ENCODE results near the gene TANC1.
A peak's percentile ranks its signal among the peaks of the same experiment; 100 is the strongest.

The TANC1 gene

GRCh38 chr2:159034713-159035112 is 66.3 kb downstream of the TANC1 start:
- no peak for TF ChIP-seq CTCF (IDR thresholded peaks at IDR 0.05)

GRCh38 chr2:159035790-159036411 is 67.5 kb downstream of the TANC1 start:
- TF ChIP-seq CTCF (IDR thresholded peaks at IDR 0.05), result peak; percentile 54

- no peak for TF ChIP-seq CTCF (IDR thresholded peaks at IDR 0.05)
Observed at GRCh38 chr2:159042115-159042850, 73.8 kb downstream of the TANC1 start.

GRCh38 chr2:159043710-159044109 is 75.3 kb downstream of the TANC1 start:
- TF ChIP-seq CTCF (IDR thresholded peaks at IDR 0.05), result no peak

GRCh38 chr2:159044804-159045286 is 76.4 kb downstream of the TANC1 start:
- TF ChIP-seq CTCF (IDR thresholded peaks at IDR 0.05), result no peak

GRCh38 chr2:159045545-159046454 is 77.4 kb downstream of the TANC1 start:
- no peak for TF ChIP-seq CTCF (IDR thresholded peaks at IDR 0.05)

GRCh38 chr2:159046966-159047365 is 78.5 kb downstream of the TANC1 start:
- no peak for TF ChIP-seq CTCF (IDR thresholded peaks at IDR 0.05)
